ENCODE results near the gene S1PR2.

The S1PR2 gene

DNA sequence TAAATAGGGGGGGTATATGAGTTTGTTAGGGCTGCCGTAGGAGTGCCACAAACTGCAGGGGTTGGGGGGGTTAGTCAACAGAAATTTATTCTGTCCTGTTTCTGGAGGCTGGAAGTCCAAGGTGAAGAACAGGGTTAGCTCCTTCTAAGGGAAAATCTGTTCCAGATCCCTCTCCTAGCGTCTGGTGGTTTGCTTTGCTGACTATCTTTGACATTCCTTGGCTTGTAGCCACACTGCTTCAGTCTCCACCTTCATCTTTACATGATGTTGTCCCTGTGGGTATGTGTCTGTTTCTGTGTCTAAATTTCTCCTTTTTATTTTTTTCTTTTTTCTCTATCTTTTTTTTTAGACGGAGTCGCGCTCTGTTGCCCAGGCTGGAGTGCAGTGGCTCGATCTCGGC is 31.6 kb upstream of the S1PR2 start:
- Histone ChIP-seq H3K4me3 (ENCODE audit: low read length) (no peak overlapping the region), H2AFZ (ENCODE audit: low read depth, low read length) (no peak overlapping the region), H3K9me3 (ENCODE audit: low read length) (no peaks in the 10 kb centered on the region), H3K4me1 (ENCODE audit: insufficient read depth, low read length) (peaks cover 2% of the 10 kb centered on the region), H3K36me3 (ENCODE audit: insufficient read depth, low read length) (peaks cover 10% of the 10 kb centered on the region), H3K27me3 (ENCODE audit: insufficient read depth, low read length) (no peaks in the 10 kb centered on the region)

DNA sequence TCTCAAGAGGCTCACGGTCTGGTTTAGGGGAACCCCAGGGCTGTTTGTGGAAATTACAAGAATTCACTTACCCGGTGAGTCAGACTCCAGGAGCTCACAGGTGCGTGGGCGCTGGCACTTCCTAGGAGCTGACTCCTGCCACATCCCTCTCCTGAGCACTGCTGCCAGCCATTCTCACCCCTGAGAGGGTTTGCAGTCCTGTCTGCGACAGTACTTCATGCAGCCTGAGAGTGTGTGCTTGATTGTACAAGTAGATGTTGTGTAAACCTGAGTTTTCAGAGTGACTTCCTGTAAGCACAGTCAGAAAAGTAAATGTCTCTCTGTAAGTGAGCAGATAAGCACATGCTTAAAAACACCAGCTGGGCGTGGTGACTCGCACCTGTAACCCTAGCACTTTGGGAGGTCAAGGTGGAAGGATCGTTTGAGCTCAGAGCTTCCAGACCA is 29.0 kb upstream of the S1PR2 start:
- peaks cover 2% of the 10 kb centered on the region for H3K4me1 ChIP-seq (ENCODE audit: insufficient read depth, low read length)
- no peaks in the 10 kb centered on the region for H3K9me3 ChIP-seq (ENCODE audit: low read length)
- H3K27me3 ChIP-seq (ENCODE audit: insufficient read depth, low read length), result no peaks in the 10 kb centered on the region
- no peak overlapping the region for H2AFZ ChIP-seq (ENCODE audit: low read depth, low read length)
- H3K4me3 ChIP-seq (ENCODE audit: low read length), result no peak overlapping the region
- H3K36me3 ChIP-seq (ENCODE audit: insufficient read depth, low read length), result peaks cover 33% of the 10 kb centered on the region

DNA sequence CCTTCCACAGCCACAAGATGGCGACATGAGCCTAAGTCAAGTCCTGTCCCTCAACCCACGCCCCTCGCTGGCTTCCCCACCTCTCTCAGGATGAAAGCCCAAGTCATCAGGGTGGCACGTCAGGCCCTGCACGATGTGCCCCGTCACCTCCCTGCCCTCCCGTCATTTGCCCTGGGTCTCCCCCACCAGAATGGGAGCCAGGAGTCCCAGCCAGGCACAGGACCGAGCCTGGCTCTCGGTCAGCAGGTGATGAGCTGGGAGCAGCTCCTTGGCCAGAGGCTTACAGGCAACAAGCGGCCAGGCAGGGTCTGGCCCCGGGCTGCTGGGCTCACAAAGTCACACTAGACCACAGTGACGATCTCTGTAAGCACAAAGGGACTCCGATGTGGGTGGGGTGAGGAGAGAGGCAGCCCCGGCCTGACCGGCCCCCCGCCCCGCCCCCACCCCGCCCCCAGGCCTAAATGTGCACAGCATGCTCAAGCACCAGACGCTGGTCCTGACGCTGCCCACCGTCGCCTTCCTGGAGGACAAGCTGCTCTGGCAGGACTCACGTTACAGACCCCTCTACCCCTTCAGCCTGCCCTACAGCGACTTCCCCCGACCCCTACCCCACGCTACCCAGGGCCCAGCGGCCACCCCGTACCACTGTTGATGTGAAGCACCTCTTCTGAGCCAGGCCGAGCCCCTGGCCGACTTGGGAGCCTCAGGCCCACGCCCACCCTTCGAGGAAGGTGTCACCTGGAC is 28.2 kb upstream of the S1PR2 start:
- H3K4me1 ChIP-seq (ENCODE audit: insufficient read depth, low read length), result peaks cover 2% of the 10 kb centered on the region
- H2AFZ ChIP-seq (ENCODE audit: low read depth, low read length), result no peak overlapping the region
- H3K9me3 ChIP-seq (ENCODE audit: low read length), result no peaks in the 10 kb centered on the region
- H3K4me3 ChIP-seq (ENCODE audit: low read length), result no peak overlapping the region
- peaks cover 38% of the 10 kb centered on the region for H3K36me3 ChIP-seq (ENCODE audit: insufficient read depth, low read length)
- no peaks in the 10 kb centered on the region for H3K27me3 ChIP-seq (ENCODE audit: insufficient read depth, low read length)

DNA sequence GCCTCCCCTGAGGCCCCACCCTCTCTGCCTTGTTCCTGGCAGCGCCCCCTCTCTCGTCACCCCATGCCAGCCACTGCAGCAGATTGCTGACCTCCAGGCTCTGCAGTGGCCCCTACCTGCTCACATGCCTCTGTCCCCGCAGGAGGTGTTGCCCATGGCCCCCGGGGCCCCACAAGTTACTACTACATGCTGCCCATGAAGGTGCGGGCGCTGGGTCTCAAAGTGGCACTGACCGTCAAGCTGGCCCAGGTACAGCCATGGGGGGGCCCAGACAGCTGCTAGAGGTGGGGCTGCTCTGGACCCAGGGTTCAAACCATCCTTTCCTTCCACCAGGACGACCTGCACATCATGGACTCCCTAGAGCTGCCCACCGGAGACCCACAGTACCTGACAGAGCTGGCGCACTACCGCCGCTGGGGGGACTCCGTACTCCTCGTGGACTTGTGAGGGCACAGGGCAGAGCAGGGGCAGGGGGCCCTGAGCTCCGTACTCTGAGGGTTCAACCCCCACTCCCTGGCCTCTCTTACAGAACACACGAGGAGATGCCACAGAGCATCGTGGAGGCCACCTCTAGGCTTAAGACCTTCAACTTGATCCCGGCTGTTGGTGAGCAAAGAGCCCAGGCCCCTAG is 27.1 kb upstream of the S1PR2 start:
- Histone ChIP-seq H3K4me3 (ENCODE audit: low read length) (no peak overlapping the region), H3K9me3 (ENCODE audit: low read length) (no peaks in the 10 kb centered on the region), H3K27me3 (ENCODE audit: insufficient read depth, low read length) (no peaks in the 10 kb centered on the region), H3K36me3 (ENCODE audit: insufficient read depth, low read length) (peaks cover 44% of the 10 kb centered on the region), H2AFZ (ENCODE audit: low read depth, low read length) (no peak overlapping the region), H3K4me1 (ENCODE audit: insufficient read depth, low read length) (peaks cover 2% of the 10 kb centered on the region)

DNA sequence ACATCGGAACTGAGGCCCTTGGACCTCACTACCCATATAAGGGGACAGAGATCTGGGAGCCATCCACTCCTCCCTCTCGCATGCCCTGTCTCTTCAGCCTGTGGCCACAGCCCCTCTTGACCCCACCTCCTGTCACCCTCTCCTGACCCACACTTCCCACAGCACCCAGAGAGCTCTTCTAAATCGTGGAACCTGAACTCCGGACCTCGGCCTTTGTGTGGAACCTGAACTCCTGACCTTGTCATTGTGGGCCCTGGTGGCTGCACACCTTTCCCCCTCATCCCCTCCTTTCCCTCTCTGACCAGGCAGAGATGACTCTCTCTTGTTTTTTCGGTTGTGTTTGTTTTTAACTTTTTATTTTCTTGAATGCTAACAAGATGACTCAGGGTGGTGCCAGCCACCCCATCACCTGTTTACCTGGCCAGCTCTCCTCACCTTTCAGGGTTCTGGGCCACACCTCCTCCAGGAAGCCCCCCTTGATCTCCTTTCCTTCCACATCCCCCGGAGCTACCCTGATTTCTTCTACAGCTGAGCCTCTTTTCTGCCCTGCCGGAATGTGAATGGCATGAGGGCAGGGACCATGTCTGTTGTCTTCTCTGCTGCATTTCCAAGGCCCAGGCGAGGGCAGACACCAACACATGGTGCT is 26.0 kb upstream of the S1PR2 start:
- H3K36me3 ChIP-seq (ENCODE audit: insufficient read depth, low read length), result peaks cover 44% of the 10 kb centered on the region
- H3K9me3 ChIP-seq (ENCODE audit: low read length), result no peaks in the 10 kb centered on the region
- H2AFZ ChIP-seq (ENCODE audit: low read depth, low read length), result no peak overlapping the region
- no peaks in the 10 kb centered on the region for H3K27me3 ChIP-seq (ENCODE audit: insufficient read depth, low read length)
- H3K4me3 ChIP-seq (ENCODE audit: low read length), result no peak overlapping the region
- peaks cover 8% of the 10 kb centered on the region for H3K4me1 ChIP-seq (ENCODE audit: insufficient read depth, low read length)

DNA sequence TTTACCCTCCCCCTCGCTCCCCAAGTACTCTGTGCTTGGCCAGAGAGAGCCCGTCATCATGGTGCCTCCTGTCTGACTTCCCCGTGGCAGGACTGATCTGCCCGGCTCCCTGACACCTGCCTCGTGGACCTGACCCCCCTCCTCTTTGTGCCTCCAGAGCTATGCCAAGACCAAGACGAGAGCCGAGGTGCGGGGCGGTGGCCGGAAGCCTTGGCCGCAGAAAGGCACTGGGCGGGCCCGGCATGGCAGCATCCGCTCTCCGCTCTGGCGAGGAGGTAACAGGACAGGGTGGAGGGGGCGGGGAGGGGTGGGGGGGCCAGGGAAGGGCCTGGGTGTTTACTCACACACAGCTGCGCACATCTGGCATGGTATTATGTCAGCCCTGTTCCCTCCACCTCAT is 25.4 kb upstream of the S1PR2 start:
- H3K4me1 ChIP-seq (ENCODE audit: insufficient read depth, low read length), result peaks cover 8% of the 10 kb centered on the region
- H3K9me3 ChIP-seq (ENCODE audit: low read length), result no peaks in the 10 kb centered on the region
- peaks cover 44% of the 10 kb centered on the region for H3K36me3 ChIP-seq (ENCODE audit: insufficient read depth, low read length)
- H2AFZ ChIP-seq (ENCODE audit: low read depth, low read length), result no peak overlapping the region
- H3K27me3 ChIP-seq (ENCODE audit: insufficient read depth, low read length), result no peaks in the 10 kb centered on the region
- no peak overlapping the region for H3K4me3 ChIP-seq (ENCODE audit: low read length)

DNA sequence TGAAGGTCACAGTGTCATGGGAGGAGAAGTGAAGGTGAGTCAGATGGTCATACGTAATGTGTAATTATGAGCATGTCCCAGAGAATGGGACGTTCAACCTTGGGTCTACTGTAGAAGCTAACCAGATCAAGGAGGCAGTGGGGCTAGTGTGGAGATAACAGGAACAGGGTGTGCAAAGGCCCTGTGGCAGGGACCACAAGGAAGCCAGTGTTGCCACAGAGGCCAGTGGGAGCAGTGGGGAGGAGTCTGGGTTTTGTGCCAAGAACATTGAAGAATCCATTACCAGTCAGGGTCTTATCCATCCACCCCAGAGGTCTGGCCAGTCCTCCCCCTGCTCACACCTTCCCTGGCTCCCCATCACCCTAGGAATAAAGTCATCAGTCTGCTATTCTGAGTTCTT is 24.2 kb upstream of the S1PR2 start:
- no peaks in the 10 kb centered on the region for H3K27me3 ChIP-seq (ENCODE audit: insufficient read depth, low read length)
- H3K36me3 ChIP-seq (ENCODE audit: insufficient read depth, low read length), result peaks cover 44% of the 10 kb centered on the region
- H3K9me3 ChIP-seq (ENCODE audit: low read length), result no peaks in the 10 kb centered on the region
- H2AFZ ChIP-seq (ENCODE audit: low read depth, low read length), result no peak overlapping the region
- H3K4me3 ChIP-seq (ENCODE audit: low read length), result no peak overlapping the region
- peaks cover 8% of the 10 kb centered on the region for H3K4me1 ChIP-seq (ENCODE audit: insufficient read depth, low read length)

DNA sequence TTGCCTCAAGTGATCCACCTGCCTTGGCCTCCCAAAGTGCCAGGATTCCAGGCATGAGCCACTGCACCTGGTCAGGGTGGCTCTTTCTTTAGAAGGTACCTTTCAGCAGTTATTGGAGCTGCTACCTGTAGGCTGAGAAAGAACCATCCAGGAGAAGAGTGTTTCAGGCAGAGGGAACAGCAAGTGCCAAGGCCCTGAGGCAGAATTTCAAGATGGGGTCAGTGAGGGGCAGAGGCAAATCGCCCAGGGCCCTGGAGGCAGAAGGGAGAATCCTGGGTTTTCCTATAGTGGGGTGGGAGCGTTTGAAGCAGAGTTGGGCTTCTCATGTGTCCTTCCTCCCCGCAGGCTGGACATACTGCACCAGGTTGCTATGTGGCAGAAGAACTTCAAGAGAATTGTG is 23.1 kb upstream of the S1PR2 start:
- Histone ChIP-seq H2AFZ (ENCODE audit: low read depth, low read length) (no peak overlapping the region), H3K4me3 (ENCODE audit: low read length) (no peak overlapping the region), H3K27me3 (ENCODE audit: insufficient read depth, low read length) (no peaks in the 10 kb centered on the region), H3K4me1 (ENCODE audit: insufficient read depth, low read length) (peaks cover 8% of the 10 kb centered on the region), H3K9me3 (ENCODE audit: low read length) (no peaks in the 10 kb centered on the region), H3K36me3 (ENCODE audit: insufficient read depth, low read length) (peaks cover 42% of the 10 kb centered on the region)

DNA sequence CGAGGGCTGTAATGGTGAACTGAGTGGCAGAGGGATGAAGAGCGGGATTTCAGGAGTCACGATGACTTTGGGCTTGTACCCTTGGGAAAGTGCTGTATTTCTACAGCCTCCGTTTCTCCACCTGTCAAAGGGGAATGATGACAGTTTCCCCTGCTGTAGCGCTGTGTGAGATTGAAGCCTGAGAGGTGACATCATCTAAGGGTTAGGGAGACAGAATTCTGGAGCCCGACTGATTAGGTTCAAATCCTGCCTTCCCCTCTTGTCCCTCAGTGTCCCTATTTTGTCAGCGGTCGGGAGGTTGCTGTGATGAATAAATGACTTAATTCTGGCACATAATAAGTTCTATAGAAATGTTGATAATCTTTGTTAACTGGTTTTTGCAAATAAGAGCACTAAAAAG is 21.6 kb upstream of the S1PR2 start:
- Histone ChIP-seq H3K4me1 (ENCODE audit: insufficient read depth, low read length) (peaks cover 6% of the 10 kb centered on the region), H3K36me3 (ENCODE audit: insufficient read depth, low read length) (peaks cover 33% of the 10 kb centered on the region), H3K9me3 (ENCODE audit: low read length) (no peaks in the 10 kb centered on the region), H3K27me3 (ENCODE audit: insufficient read depth, low read length) (no peaks in the 10 kb centered on the region), H3K4me3 (ENCODE audit: low read length) (peak overlapping the region; percentile 73), H2AFZ (ENCODE audit: low read depth, low read length) (peak overlapping the region; percentile 79)

DNA sequence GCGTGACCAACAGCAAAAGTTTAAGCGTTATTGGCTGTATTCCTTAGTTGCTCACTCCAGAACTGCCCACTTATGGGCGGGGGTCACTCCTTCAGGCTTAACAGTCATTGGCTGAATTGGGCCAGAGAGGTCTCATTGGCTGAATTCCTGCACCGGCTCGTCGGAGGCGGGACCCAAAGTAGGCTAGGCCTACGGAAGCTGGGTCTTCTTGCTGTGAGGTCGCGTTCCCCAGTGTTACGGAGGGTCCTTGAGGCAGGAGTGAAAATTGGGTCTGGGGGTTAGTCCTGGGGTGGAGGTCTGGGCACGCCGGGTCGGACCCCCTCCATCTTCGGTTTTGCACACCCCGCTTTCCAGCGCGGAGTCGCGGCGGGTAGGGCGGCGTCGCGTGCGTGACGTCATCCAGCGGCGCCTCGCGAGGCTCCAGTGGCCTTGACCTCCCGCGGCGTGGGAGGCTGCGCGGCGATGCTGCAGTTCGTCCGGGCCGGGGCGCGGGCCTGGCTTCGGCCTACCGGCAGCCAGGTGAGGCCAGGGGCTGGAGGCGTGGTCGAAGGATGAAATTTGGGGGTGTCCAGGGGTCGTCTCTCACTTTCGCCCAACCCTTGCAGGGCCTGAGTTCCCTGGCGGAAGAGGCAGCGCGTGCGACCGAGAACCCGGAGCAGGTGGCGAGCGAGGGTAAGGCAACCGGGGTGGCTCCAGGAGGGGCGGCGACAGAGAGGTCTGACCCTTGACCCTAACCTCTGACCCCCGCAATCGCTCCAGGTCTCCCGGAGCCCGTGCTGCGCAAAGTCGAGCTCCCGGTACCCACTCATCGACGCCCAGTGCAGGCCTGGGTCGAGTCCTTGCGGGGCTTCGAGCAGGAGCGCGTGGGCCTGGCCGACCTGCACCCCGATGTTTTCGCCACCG is 20.9 kb upstream of the S1PR2 start, which contains the start of gene MRPL4:
MRPL4 (plus strand) TSS at position 423 of the 903 bp plus-strand sequence; CDS start at position 463, 40 bp downstream.
- H3K36me3 ChIP-seq (ENCODE audit: insufficient read depth, low read length), result peaks cover 27% of the 10 kb centered on the region
- H2AFZ ChIP-seq (ENCODE audit: low read depth, low read length), result peak within 1 kb of the TSS; percentile 79
- H3K9me3 ChIP-seq (ENCODE audit: low read length), result no peaks in the 10 kb centered on the region
- no peaks in the 10 kb centered on the region for H3K27me3 ChIP-seq (ENCODE audit: insufficient read depth, low read length)
- H3K4me1 ChIP-seq (ENCODE audit: insufficient read depth, low read length), result peaks cover 6% of the 10 kb centered on the region
- H3K4me3 ChIP-seq (ENCODE audit: low read length), result peak within 1 kb of the TSS; percentile 73

DNA sequence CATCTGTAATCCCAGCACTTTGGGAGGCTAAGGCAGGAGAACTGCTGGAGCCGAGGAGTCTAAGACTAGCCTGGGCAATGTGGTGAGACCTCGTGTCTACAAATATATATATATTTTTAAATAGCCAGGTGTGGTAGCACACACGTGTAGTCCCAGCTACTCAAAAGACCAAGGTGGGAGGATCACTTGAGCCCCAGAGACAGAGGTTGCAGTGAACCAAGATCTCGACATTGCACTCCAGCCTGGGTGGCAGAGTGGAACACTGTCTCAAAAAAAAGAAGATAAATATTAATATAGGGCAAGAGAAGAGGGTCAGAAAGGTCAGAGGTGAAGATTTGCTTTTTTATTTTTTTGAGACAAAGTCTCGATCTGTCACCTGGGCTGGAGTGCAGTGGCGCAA is 15.4 kb upstream of the S1PR2 start:
- H3K4me3 ChIP-seq (ENCODE audit: low read length), result no peak overlapping the region
- H3K9me3 ChIP-seq (ENCODE audit: low read length), result no peaks in the 10 kb centered on the region
- no peak overlapping the region for H2AFZ ChIP-seq (ENCODE audit: low read depth, low read length)
- H3K27me3 ChIP-seq (ENCODE audit: insufficient read depth, low read length), result no peaks in the 10 kb centered on the region
- no peaks in the 10 kb centered on the region for H3K4me1 ChIP-seq (ENCODE audit: insufficient read depth, low read length)
- H3K36me3 ChIP-seq (ENCODE audit: insufficient read depth, low read length), result no peaks in the 10 kb centered on the region

DNA sequence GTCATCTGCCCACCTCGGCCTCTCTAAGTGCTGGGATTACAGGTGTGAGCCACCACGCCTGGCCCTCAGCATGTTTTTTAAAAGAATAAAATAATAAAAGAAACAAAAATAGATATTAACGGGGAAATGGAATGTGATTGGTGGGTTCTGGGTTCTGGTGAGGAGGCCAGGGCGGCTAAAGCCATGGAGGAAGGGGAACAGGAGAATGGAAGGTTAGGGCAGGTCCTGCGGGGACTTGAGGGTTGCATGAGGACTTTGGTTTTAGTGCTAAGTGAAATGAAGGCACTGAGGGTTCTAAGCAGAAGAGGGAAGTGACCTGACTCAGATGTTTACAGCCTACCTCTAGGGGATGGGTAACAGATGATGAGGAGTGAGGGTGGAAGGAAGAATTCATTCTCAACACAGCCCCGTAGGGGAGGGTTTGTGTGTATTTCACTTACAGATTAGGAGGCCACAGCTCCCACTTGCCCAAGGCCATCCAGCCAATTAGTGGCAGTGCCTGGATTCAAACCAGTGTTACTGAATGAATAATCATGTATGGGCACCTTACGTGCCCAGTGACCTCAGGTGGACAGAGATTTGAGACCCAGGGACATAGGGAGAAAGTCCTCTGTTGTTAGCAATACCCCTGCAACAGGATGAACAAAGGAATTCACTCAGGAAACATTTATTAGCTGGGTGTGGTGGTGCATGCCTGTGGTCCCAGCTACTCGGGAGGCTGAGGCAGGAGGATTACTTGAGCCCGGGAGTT is 14.2 kb upstream of the S1PR2 start:
- Histone ChIP-seq H3K4me3 (ENCODE audit: low read length) (no peak overlapping the region), H3K27me3 (ENCODE audit: insufficient read depth, low read length) (no peaks in the 10 kb centered on the region), H3K4me1 (ENCODE audit: insufficient read depth, low read length) (no peaks in the 10 kb centered on the region), H2AFZ (ENCODE audit: low read depth, low read length) (no peak overlapping the region), H3K9me3 (ENCODE audit: low read length) (no peaks in the 10 kb centered on the region), H3K36me3 (ENCODE audit: insufficient read depth, low read length) (no peaks in the 10 kb centered on the region)
